HCT116 (cell line): ENCODE data around the gene C10orf95. TPM values are rescaled to one million over a fixed set of nuclear protein-coding genes. Genes with fewer than 3 reads are reported as not detected.

Experiments
- ATAC-seq: fragments of 200-7000 bp; cut with Tn5 transposase; 2 replicates; pipeline ENCODE4 v1.9.1; 2020; ENCODE audit warnings: mild to moderate bottlenecking, moderate library complexity
- BruUV-seq: library from RNA; stranded (reverse); fragments of 400-500 nt; replicated peaks from 2 replicates; lab custom pipeline; 2021; lab: Mats Ljungman, UMichigan
- CTCF ChIA-PET: fragments of 300-600 bp; sonication (Branson Sonifier 250); formaldehyde crosslinking; loops from one replicate; lab custom pipeline; 2021; ENCODE audit warnings: antibody characterized with exemption; lab: Charles Lee
- POLR2A ChIA-PET: fragments of 300-600, 350-600 bp; sonication (Branson Sonifier 250); formaldehyde crosslinking; loops from one replicate; lab custom pipeline; 2021; ENCODE audit warnings: antibody characterized with exemption; lab: Charles Lee
- RAD21 ChIA-PET, 2 experiments: fragments of 300-600 bp; sonication (Branson Sonifier 250); formaldehyde crosslinking; loops; one replicate each; lab custom pipeline; 2023; ENCODE audit warnings: low total read pairs in 2 of 2; ENCODE audit not compliant: uncharacterized antibody in 2 of 2, unreplicated experiment in 2 of 2, low non-redundant PET in 1 of 2; lab: Charles Lee
- DNase-seq: peaks from one replicate; pipeline ENCODE4 v3.0.0-alpha.2; 2010; ENCODE audit warnings: low read depth, low spot score
- H2AFZ ChIP-seq: fragments of 200-600 bp; shearing (Covaris generic), sonication (generic); 2 replicates; pipeline ENCODE4 v1.6.1; 2017; ENCODE audit warnings: low read depth, mixed run types, mixed read lengths, antibody characterized with exemption, low read length; ENCODE audit not compliant: poor library complexity, severe bottlenecking
- H3K27ac ChIP-seq: 2 replicates; pipeline ENCODE4 v1.5.1; 2012; ENCODE audit warnings: low read depth, low read length
- H3K27me3 ChIP-seq: fragments of 200-600 bp; sonication (generic); 2 replicates; pipeline ENCODE4 v1.6.1; 2016; ENCODE audit warnings: mixed run types, low read length, mixed read lengths; ENCODE audit not compliant: insufficient read depth
- H3K36me3 ChIP-seq, 2 experiments: fragments of 200-500 bp in 1 of 2; fragments of 200-600 bp in 1 of 2; sonication (Bioruptor generic) in 1 of 2; sonication (generic) in 1 of 2; 2 replicates each; pipeline versions ENCODE4 v1.5.1 to v1.6.1; 2014 to 2016; ENCODE audit warnings: low read length in 2 of 2, inconsistent platforms in 1 of 2, mixed read lengths in 1 of 2, mixed run types in 1 of 2; ENCODE audit not compliant: insufficient read depth in 2 of 2, control insufficient read depth in 1 of 2
- H3K4me1 ChIP-seq, 2 experiments: fragments of 200-600 bp in 1 of 2; sonication (generic) in 1 of 2; 2 replicates each; pipeline versions ENCODE4 v1.5.1 to v1.6.1; 2012 to 2017; ENCODE audit warnings: low read length in 2 of 2, inconsistent platforms in 1 of 2, mild to moderate bottlenecking in 1 of 2, mixed read lengths in 1 of 2, mixed run types in 1 of 2, moderate library complexity in 1 of 2; ENCODE audit not compliant: insufficient read depth in 2 of 2, control insufficient read depth in 1 of 2
- H3K4me2 ChIP-seq: fragments of 200-600 bp; sonication (generic); 2 replicates; pipeline ENCODE4 v1.6.1; 2017; ENCODE audit warnings: mixed run types, low read length, mixed read lengths
- H3K4me3 ChIP-seq, 2 experiments: fragments of 200-600 bp in 1 of 2; sonication (generic) in 1 of 2; replicated peaks in 1 of 2; 2 replicates each; pipeline ENCODE4 v1.5.1; 2011 to 2016; ENCODE audit warnings: low read length in 2 of 2, control low read depth in 1 of 2, low read depth in 1 of 2, mild to moderate bottlenecking in 1 of 2, mixed read lengths in 1 of 2, mixed run types in 1 of 2
- H3K79me2 ChIP-seq: fragments of 200-600 bp; sonication (generic); 2 replicates; pipeline ENCODE4 v1.6.1; 2017; ENCODE audit warnings: mild to moderate bottlenecking, mixed run types, low read length, moderate library complexity, mixed read lengths; ENCODE audit not compliant: insufficient read depth
- H3K9ac ChIP-seq: fragments of 200-600 bp; sonication (generic); 2 replicates; pipeline ENCODE4 v1.6.1; 2016; ENCODE audit warnings: low read length, mixed read lengths
- H3K9me2 ChIP-seq: fragments of 200-600 bp; sonication (generic), shearing (Covaris generic); 2 replicates; pipeline ENCODE4 v1.6.1; 2017; ENCODE audit warnings: mixed run types, mild to moderate bottlenecking, moderate library complexity; ENCODE audit not compliant: insufficient read depth
- H3K9me3 ChIP-seq, 2 experiments: fragments of 200-500 bp in 1 of 2; fragments of 200-600 bp in 1 of 2; sonication (Bioruptor generic) in 1 of 2; sonication (generic) in 1 of 2; 2 replicates each; pipeline ENCODE4 v1.6.1; 2014 to 2017; ENCODE audit warnings: low read length in 2 of 2, mixed read lengths in 2 of 2, inconsistent platforms in 1 of 2, low read depth in 1 of 2, mild to moderate bottlenecking in 1 of 2, mixed run types in 1 of 2, moderate library complexity in 1 of 2; ENCODE audit not compliant: control insufficient read depth in 1 of 2, insufficient read depth in 1 of 2
- H4K20me1 ChIP-seq: fragments of 200-600 bp; sonication (generic), shearing (Covaris generic); 2 replicates; pipeline ENCODE4 v1.6.1; 2017; ENCODE audit warnings: mixed run types, mild to moderate bottlenecking, moderate library complexity; ENCODE audit not compliant: insufficient read depth
- CBX3 ChIP-seq: IDR thresholded peaks from 2 replicates; pipeline ENCODE4 v1.6.1; 2012; ENCODE audit warnings: low read depth
- CEBPB ChIP-seq: IDR thresholded peaks from 2 replicates; pipeline ENCODE4 v1.6.1; 2012; ENCODE audit warnings: low read depth
- FOSL1 ChIP-seq: IDR thresholded peaks from 2 replicates; pipeline ENCODE4 v1.6.1; 2012; ENCODE audit warnings: low read depth
- POLR2A ChIP-seq: IDR thresholded peaks from 2 replicates; pipeline ENCODE4 v1.7.0; 2011; ENCODE audit warnings: borderline replicate concordance; ENCODE audit not compliant: insufficient read depth, insufficient read length; ENCODE audit errors: extremely low read depth
- POLR2AphosphoS5 ChIP-seq: IDR thresholded peaks from 2 replicates; pipeline ENCODE4 v1.6.1; 2011; ENCODE audit warnings: mild to moderate bottlenecking, low read depth, low read length, moderate library complexity
- ZFX ChIP-seq: fragments of 450-650 bp; IDR thresholded peaks from 2 replicates; pipeline ENCODE4 v1.6.1; 2017
- intact Hi-C: fragments of 100-400 bp; cut with micrococcal nuclease; formaldehyde crosslinking; loops from 2 replicates; pipeline ENCODE4 v1.10.0; 2022
- total RNA-seq: library from RNA; stranded (reverse); gene quantifications from one replicate; pipeline ENCODE4 v1.2.1, GENCODE V29; 2021; ENCODE audit not compliant: unreplicated experiment
- TF ChIP-seq, protein P1 (sequence below): IDR thresholded peaks from 2 replicates; pipeline ENCODE4 v1.6.1; 2012

C10orf95 gene
- total RNA-seq, 1 experiment from 2014 or later, result 2.1 TPM

DNA sequence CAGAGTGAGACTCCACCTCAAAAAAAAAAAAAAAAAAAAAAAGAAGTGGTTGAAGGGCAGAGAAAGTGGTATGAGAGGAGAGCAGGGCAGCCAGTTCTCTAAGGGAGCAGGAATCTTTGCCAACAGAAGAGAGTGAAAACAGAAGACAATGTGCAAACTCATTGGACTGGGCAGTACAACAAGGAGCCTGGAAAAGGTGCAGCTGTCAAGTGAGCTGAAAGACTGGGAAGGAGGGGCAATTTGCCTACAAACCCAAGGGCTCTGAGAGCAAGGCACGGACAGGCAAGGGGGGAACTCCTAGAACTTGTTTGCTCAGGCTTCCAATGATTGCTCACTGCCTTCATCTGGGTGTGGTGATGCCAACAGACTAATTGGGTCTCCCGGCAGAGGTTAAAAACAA, 41.6 kb upstream of the C10orf95 start:
- no peak for DNase-seq
- no peak overlapping the region for H2AFZ ChIP-seq
- intact Hi-C loops, result no loop called here
- H3K27ac ChIP-seq, result no peak overlapping the region
- no peak overlapping the region for H3K9ac ChIP-seq
- TF ChIP-seq, protein P1, sequence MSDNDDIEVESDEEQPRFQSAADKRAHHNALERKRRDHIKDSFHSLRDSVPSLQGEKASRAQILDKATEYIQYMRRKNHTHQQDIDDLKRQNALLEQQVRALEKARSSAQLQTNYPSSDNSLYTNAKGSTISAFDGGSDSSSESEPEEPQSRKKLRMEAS, result no peak
- TF ChIP-seq CEBPB, result no peak
- peaks cover 58% of the 10 kb centered on the region for H3K79me2 ChIP-seq
- no peaks in the 10 kb centered on the region for H3K9me3 ChIP-seq
- ATAC-seq, result no peak
- H3K36me3 ChIP-seq, result peaks cover 10 to 24% of the 10 kb centered on the region in 2 experiments; a peak in 3 of 4 replicates
- H4K20me1 ChIP-seq, result no peaks in the 10 kb centered on the region
- no TSS peak for BruUV-seq
- H3K4me2 ChIP-seq, result no peak overlapping the region
- no peaks in the 10 kb centered on the region for H3K27me3 ChIP-seq
- ChIA-PET RAD21 (no interaction called here), POLR2A (no interaction called here), CTCF (no interaction called here)
- H3K9me2 ChIP-seq, result no peaks in the 10 kb centered on the region
- H3K4me1 ChIP-seq, result no peaks in the 10 kb centered on the region
- no peak overlapping the region for H3K4me3 ChIP-seq

DNA sequence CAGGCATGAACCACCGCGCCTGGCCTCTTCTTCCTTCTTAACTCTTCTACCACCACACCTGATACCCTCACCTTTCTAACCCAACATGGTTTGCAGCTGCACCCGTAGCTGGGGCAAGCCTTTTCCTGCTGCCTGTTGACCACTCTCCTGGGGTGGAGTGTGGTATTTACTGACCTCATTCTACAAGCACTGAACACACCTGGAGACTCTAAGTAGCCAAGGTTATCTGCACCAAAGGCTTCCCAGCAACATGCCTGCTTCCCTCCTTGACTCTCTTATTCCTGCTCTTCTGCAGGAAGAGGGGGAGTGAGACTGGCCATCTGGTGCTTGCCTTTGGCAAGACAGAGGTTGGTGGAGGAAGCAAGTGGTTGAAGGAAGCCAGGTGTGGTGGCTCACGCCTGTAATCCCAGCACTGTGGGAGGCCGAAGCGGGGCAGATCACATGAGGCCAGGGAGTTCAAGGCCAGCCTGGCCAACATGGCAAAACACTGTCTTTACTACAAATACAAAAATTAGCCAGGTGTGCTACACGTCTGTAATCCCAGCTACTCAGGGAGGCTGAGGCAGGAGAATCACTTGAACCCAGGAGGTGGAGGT, 41.1 kb upstream of the C10orf95 start:
- no peak overlapping the region for H3K27ac ChIP-seq
- no peaks in the 10 kb centered on the region for H4K20me1 ChIP-seq
- intact Hi-C loops, result no loop called here
- peaks cover 14 to 26% of the 10 kb centered on the region in 2 experiments; a peak in 3 of 4 replicates for H3K36me3 ChIP-seq
- no peaks in the 10 kb centered on the region for H3K4me1 ChIP-seq
- RAD21 ChIA-PET, result no interaction called here
- no peaks in the 10 kb centered on the region for H3K27me3 ChIP-seq
- no TSS peak for BruUV-seq
- no peaks in the 10 kb centered on the region for H3K9me3 ChIP-seq
- H3K4me3 ChIP-seq, result no peak overlapping the region
- H3K9ac ChIP-seq, result no peak overlapping the region
- CTCF ChIA-PET, result no interaction called here
- peaks cover 53% of the 10 kb centered on the region for H3K79me2 ChIP-seq
- no peak overlapping the region for H3K4me2 ChIP-seq
- no peak for ATAC-seq
- DNase-seq, result no peak
- no peak overlapping the region for H2AFZ ChIP-seq
- POLR2A ChIA-PET, result no interaction called here
- TF ChIP-seq POLR2A (no peak), FOSL1 (no peak), ZFX (no peak), POLR2AphosphoS5 (no peak), CBX3 (no peak)
- H3K9me2 ChIP-seq, result no peaks in the 10 kb centered on the region
